Breast epithelium (tissue), 3 donors: ENCODE data around the gene ZNF268.

Source experiments
- CTCF ChIP-seq, 3 donors: fragments of 450-650 bp; IDR thresholded peaks; one replicate each; pipeline ENCODE4 v1.5.1; 2016 to 2017; ENCODE audit warnings: antibody characterized with exemption in 3 of 3, mild to moderate bottlenecking in 3 of 3, moderate library complexity in 3 of 3
- POLR2A ChIP-seq: fragments of 450-650 bp; IDR thresholded peaks from one replicate; pipeline ENCODE4 v1.6.1; 2016; ENCODE audit warnings: antibody characterized with exemption, mild to moderate bottlenecking, moderate library complexity
- POLR2AphosphoS5 ChIP-seq, 3 donors: sonication (generic); formaldehyde crosslinking; IDR thresholded peaks; one replicate each; pipeline ENCODE4 v1.6.1; 2017; ENCODE audit warnings: antibody characterized with exemption in 3 of 3

GRCh38 chr12:133215724-133216123 is 34.4 kb downstream of the ZNF268 start:
- TF ChIP-seq CTCF (IDR thresholded peaks at IDR 0.05) (no peak), POLR2AphosphoS5 (IDR thresholded peaks at IDR 0.05) (no peak), POLR2A (no peak)
